Neural cell (in vitro differentiated cells): ENCODE data around the gene CREB3L1.

Experiments
- EP300 ChIP-seq: fragments of 450-650 bp; conservative IDR thresholded peaks from 2 replicates; pipeline ENCODE4 v1.6.1; 2014; ENCODE audit warnings: antibody characterized with exemption, mild to moderate bottlenecking, moderate library complexity; ENCODE audit not compliant: poor library complexity, severe bottlenecking
- MXI1 ChIP-seq: fragments of 450-650 bp; conservative IDR thresholded peaks from 2 replicates; pipeline ENCODE4 v1.6.1; 2014; ENCODE audit warnings: antibody characterized with exemption, mild to moderate bottlenecking; ENCODE audit not compliant: poor library complexity, severe bottlenecking
- POLR2AphosphoS5 ChIP-seq: IDR thresholded peaks from 2 replicates; pipeline ENCODE4 v1.6.1; 2012
- RAD21 ChIP-seq: fragments of 450-650 bp; conservative IDR thresholded peaks from 2 replicates; pipeline ENCODE4 v1.6.1; 2014; ENCODE audit warnings: antibody characterized with exemption, mild to moderate bottlenecking, moderate library complexity
- SMC3 ChIP-seq: fragments of 450-650 bp; conservative IDR thresholded peaks from 2 replicates; pipeline ENCODE4 v1.6.1; 2014; ENCODE audit warnings: antibody characterized with exemption, mild to moderate bottlenecking, moderate library complexity; ENCODE audit not compliant: poor library complexity
- TF ChIP-seq, protein P1 (sequence below): fragments of 450-650 bp; IDR thresholded peaks from 2 replicates; pipeline ENCODE4 v1.5.1; 2014; ENCODE audit warnings: antibody characterized with exemption, mild to moderate bottlenecking, moderate library complexity; ENCODE audit not compliant: poor library complexity, severe bottlenecking

DNA sequence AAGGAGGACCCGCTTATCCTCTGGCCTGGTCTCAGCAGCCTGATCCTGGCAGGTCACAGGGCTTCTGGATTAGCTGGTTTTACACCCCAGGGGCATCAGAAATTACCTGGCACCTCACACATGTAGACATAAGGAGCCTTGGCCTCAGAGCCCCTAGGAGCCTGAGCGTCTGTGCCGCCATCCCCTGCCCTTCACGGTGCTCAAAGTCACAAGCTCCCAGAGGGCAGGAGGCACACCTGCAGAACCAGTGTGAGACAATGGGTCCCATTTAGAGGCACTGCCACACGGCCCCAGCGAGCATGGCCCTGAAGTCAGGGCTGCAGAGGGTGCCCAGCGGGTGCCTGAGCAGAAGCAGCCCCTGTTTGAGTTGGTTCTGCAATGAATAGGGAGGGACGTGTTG is 73.7 kb downstream of the CREB3L1 start:
- TF ChIP-seq, protein P1, sequence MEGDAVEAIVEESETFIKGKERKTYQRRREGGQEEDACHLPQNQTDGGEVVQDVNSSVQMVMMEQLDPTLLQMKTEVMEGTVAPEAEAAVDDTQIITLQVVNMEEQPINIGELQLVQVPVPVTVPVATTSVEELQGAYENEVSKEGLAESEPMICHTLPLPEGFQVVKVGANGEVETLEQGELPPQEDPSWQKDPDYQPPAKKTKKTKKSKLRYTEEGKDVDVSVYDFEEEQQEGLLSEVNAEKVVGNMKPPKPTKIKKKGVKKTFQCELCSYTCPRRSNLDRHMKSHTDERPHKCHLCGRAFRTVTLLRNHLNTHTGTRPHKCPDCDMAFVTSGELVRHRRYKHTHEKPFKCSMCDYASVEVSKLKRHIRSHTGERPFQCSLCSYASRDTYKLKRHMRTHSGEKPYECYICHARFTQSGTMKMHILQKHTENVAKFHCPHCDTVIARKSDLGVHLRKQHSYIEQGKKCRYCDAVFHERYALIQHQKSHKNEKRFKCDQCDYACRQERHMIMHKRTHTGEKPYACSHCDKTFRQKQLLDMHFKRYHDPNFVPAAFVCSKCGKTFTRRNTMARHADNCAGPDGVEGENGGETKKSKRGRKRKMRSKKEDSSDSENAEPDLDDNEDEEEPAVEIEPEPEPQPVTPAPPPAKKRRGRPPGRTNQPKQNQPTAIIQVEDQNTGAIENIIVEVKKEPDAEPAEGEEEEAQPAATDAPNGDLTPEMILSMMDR, result no peak
- TF ChIP-seq RAD21 (no peak), SMC3 (no peak), MXI1 (no peak), EP300 (no peak), POLR2AphosphoS5 (no peak)
